Kidney (tissue), 14 donors: Measurements from ENCODE around the gene RELL1. TPM values are rescaled to one million over a fixed set of nuclear protein-coding genes. Genes with fewer than 3 reads are reported as not detected.

ENCODE experiments used
- DNase-seq, 5 donors: peaks; one replicate each; pipeline ENCODE4 v3.0.0-alpha.2; 2013 to 2020
- FAIRE-seq: peaks from 2 replicates; lab custom pipeline; 2012; peaks lifted over from hg19 to GRCh38; lab: Jason Lieb, UNC
- H3K27ac ChIP-seq, 2 donors: one replicate each; pipeline ENCODE4 v1.7.0; 2013; ENCODE audit warnings: low read depth in 2 of 2, low read length in 2 of 2, inconsistent platforms in 1 of 2
- H3K27me3 ChIP-seq: one replicate; pipeline ENCODE4 v1.7.1; 2013; ENCODE audit warnings: low read length, inconsistent platforms; ENCODE audit not compliant: control insufficient read depth, insufficient read depth
- H3K36me3 ChIP-seq, 3 donors: one replicate each; pipeline versions ENCODE4 v1.7.0 to v1.7.1; 2013; ENCODE audit warnings: low read length in 3 of 3, control low read depth in 1 of 3, inconsistent platforms in 1 of 3; ENCODE audit not compliant: insufficient read depth in 3 of 3, control insufficient read depth in 2 of 3
- H3K4me1 ChIP-seq, 3 donors: one replicate each; pipeline versions ENCODE4 v1.7.0 to v1.7.1; 2013; ENCODE audit warnings: low read length in 3 of 3, inconsistent platforms in 1 of 3, low read depth in 1 of 3; ENCODE audit not compliant: control insufficient read depth in 2 of 3, insufficient read depth in 2 of 3
- H3K4me3 ChIP-seq, 3 donors: one replicate each; pipeline versions ENCODE4 v1.7.0 to v1.8.1; 2013; ENCODE audit warnings: low read length in 3 of 3, control low read depth in 1 of 3, inconsistent platforms in 1 of 3
- H3K9ac ChIP-seq, 3 donors: one replicate each; pipeline versions ENCODE4 v1.7.0 to v1.7.1; 2013; ENCODE audit warnings: low read length in 3 of 3, control low read depth in 1 of 3, inconsistent platforms in 1 of 3
- H3K9me3 ChIP-seq, 3 donors: one replicate each; pipeline versions ENCODE4 v1.7.0 to v1.7.1; 2013; ENCODE audit warnings: low read length in 3 of 3, control low read depth in 1 of 3, inconsistent platforms in 1 of 3; ENCODE audit not compliant: control insufficient read depth in 2 of 3, insufficient read depth in 1 of 3
- intact Hi-C: fragments of 100-400 bp; cut with DNase I; formaldehyde crosslinking; loops from one replicate; pipeline ENCODE4 v1.11.1; 2022
- polyA plus RNA-seq: library from polyadenylated mRNA; stranded (reverse); fragments of 350-450 nt; fragmentation: Illumina TruSeq; extraction: RNeasy Lipid Tissue Mini Kit (QIAGEN cat#74804); gene quantifications from one replicate; pipeline ENCODE4 v1.2.3, GENCODE V29; 2014; ENCODE audit warnings: low read depth, low replicate concordance; ENCODE audit not compliant: insufficient read depth
- total RNA-seq: library from RNA; stranded (reverse); fragmentation: NEBNext Ultra II Directional; extraction: Animal tissue kit (Norgen Biotek cat#: 25700); gene quantifications from one replicate; pipeline ENCODE4 v1.2.1, GENCODE V29; 2021
- TF ChIP-seq, protein P1 (sequence below): IDR thresholded peaks from 3 replicates; pipeline ENCODE4 v1.5.1; 2012; ENCODE audit warnings: mild to moderate bottlenecking, moderate library complexity, borderline replicate concordance; ENCODE audit not compliant: insufficient read depth; ENCODE audit errors: extremely low read depth
- donor health status: control.
- donor health status: control.
- donor health status: control.
- donor health status: control.
- donor health status: control.
- donor health status: DM: yes; HTN: yes; CAD: no.
- donor health status: Normal renal cell carcinoma (clear cell type).

The RELL1 gene
- total and polyA plus RNA-seq, 2 donors from 2014 or later = 1.4 to 38.4 TPM

DNA sequence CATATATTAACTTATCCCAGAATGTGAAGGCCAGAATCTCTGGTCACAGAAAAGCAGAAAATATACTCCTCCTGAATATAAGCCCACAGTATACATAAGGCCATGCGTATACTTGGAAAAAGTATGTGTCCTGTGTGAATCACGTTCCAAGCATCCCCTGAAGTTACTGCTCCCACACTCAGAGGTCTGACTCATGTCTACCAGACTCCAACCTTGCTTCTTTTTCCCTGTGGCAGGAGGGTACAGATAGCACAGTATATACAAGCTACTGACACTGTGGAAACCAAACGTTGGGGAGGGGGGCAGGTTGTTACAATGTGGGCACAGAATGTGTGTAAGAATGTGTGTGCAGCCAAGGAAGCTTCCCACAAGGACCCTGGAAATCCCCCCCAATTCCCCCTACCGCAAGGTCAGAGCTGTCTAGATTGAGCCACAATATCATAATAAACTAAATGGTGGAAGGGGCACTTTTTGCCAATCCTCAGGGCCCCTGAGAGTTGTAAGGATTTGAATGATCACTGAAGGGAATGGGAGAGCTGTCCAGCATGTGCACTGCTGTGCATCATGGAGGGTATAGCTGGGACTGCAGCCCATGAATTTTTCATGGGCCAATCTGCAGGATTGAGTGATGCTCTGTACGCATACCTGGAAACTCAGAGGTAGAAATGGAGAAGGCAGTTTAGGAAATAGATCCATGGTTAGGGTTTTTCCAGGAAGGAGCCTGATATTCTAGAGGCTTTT is 7.4 kb upstream of the RELL1 start:
- Histone ChIP-seq H3K9me3 (no peaks in the 10 kb centered on the region), H3K27me3 (no peaks in the 10 kb centered on the region), H3K27ac (no peak overlapping the region), H3K9ac (no peak overlapping the region), H3K4me1 (peaks cover 0 to 3% (median 3%) of the 10 kb centered on the region in 3 donors), H3K4me3 (no peak overlapping the region), H3K36me3 (no peaks in the 10 kb centered on the region)
- TF ChIP-seq, protein P1, sequence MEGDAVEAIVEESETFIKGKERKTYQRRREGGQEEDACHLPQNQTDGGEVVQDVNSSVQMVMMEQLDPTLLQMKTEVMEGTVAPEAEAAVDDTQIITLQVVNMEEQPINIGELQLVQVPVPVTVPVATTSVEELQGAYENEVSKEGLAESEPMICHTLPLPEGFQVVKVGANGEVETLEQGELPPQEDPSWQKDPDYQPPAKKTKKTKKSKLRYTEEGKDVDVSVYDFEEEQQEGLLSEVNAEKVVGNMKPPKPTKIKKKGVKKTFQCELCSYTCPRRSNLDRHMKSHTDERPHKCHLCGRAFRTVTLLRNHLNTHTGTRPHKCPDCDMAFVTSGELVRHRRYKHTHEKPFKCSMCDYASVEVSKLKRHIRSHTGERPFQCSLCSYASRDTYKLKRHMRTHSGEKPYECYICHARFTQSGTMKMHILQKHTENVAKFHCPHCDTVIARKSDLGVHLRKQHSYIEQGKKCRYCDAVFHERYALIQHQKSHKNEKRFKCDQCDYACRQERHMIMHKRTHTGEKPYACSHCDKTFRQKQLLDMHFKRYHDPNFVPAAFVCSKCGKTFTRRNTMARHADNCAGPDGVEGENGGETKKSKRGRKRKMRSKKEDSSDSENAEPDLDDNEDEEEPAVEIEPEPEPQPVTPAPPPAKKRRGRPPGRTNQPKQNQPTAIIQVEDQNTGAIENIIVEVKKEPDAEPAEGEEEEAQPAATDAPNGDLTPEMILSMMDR = no peak
- FAIRE-seq (no peak), DNase-seq (no peak)
- intact Hi-C loops = no loop called here

- DNase-seq (no peak), FAIRE-seq (no peak)
- intact Hi-C loops = no loop called here
- no peaks in the 10 kb centered on the region for H3K36me3 ChIP-seq
- TF ChIP-seq, protein P1 = no peak
- no peaks in the 10 kb centered on the region for H3K27me3 ChIP-seq
- no peak overlapping the region for H3K9ac ChIP-seq
- H3K9me3 ChIP-seq = no peaks in the 10 kb centered on the region
- H3K4me1 ChIP-seq = peaks cover 0 to 3% (median 3%) of the 10 kb centered on the region in 3 donors
- no peak overlapping the region for H3K27ac ChIP-seq
- H3K4me3 ChIP-seq = no peak overlapping the region
These were observed 6.9 kb upstream of the RELL1 start for GRCh38 chr4:37693030-37693429.

DNA sequence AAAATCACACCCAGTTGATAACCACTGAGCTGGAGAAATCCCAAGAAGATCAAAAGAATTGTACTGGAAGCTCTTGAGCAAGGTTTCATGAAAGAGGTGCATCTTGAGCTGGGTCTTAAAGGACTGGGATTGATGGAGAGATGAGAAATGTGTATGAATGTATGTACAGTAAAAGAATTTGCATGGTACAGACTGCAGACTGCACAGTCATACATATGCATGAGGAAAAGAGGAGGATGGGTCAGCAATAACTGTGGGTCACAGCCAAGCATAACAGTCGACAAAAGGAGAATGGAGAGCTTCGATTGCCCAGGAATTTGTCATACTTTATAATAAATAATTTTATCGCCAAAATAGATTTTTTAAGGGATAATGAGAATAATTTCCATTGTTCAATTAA is 4.8 kb upstream of the RELL1 start:
- no peak for DNase-seq
- no peak for FAIRE-seq
- Histone ChIP-seq H3K36me3 (no peaks in the 10 kb centered on the region), H3K27me3 (no peaks in the 10 kb centered on the region), H3K4me3 (no peak overlapping the region), H3K9me3 (no peaks in the 10 kb centered on the region), H3K4me1 (peaks cover 0 to 6% (median 0%) of the 10 kb centered on the region in 3 donors), H3K9ac (no peak overlapping the region), H3K27ac (no peak overlapping the region)
- TF ChIP-seq, protein P1 = no peak
- intact Hi-C loops = no loop called here
